ENCODE results near the gene CCDC182.

Gene CCDC182

GRCh38 chr17:57733085-57733484 lies 12.0 kb downstream of the CCDC182 start:
- Histone ChIP-seq H3K4me2 (no peak overlapping the region), H3K4me3 (no peak overlapping the region), H3K9me3 (peaks cover 1% of the 10 kb centered on the region), H4K20me1 (no peaks in the 10 kb centered on the region), H3K9ac (no peak overlapping the region), H3K27me3 (no peaks in the 10 kb centered on the region), H3K4me1 (peaks cover 78% of the 10 kb centered on the region), H3K36me3 (peaks cover 23% of the 10 kb centered on the region), H3K27ac (no peak overlapping the region)
- TF ChIP-seq Cebpa-rat (IDR thresholded peaks at IDR 0.05): no peak

GRCh38 chr17:57732062-57732461 lies 13.0 kb downstream of the CCDC182 start:
- Histone ChIP-seq H3K27me3 (no peaks in the 10 kb centered on the region), H3K27ac (peak overlapping the region; percentile 98; the same call in 1 of the 2 replicates), H3K9ac (no peak overlapping the region), H3K4me2 (peak overlapping the region; percentile 87), H3K36me3 (peaks cover 21% of the 10 kb centered on the region), H3K9me3 (no peaks in the 10 kb centered on the region; the same call in 1 of the 2 replicates), H3K4me3 (no peak overlapping the region), H3K4me1 (peaks cover 89% of the 10 kb centered on the region), H4K20me1 (no peaks in the 10 kb centered on the region)
- TF ChIP-seq Cebpa-rat (IDR thresholded peaks at IDR 0.05): no peak

DNA sequence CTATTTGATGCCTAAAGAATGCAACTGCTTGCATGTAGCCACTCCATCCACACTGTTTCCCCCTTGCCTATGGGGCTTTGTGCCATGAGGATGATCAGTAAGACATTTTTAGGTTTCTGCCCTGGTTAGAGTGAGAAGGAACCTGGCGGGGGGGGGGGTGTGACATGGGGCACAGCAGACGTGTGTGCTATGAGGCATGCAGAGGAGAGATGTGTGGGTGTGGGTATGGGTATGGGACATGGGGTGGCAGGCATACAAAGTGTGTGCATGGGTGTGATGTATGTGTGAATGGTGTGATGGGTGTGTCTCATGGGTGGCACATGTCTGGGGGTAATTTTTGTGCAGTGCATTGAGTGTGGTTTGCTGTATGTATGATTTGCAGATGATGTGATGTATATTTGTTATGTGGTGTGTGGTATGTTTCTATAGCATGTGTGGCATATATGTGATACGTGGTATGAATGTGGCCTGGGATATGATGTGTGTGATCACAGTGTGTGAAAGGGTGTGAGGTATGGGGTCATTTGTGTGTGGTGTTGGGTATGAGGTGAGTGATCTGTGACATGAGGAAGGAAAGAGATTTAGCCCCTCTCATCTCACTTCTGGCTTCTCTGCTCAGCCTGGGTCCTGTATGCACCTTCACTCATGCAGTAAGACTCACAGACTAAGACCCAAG lies 14.9 kb downstream of the CCDC182 start:
- Histone ChIP-seq H3K4me3 (no peak overlapping the region), H3K4me1 (peaks cover 92% of the 10 kb centered on the region), H3K9me3 (no peaks in the 10 kb centered on the region), H3K36me3 (peaks cover 14% of the 10 kb centered on the region; the same call in 1 of the 2 replicates), H3K27me3 (no peaks in the 10 kb centered on the region), H4K20me1 (no peaks in the 10 kb centered on the region), H3K27ac (peak overlapping the region; percentile 98), H3K4me2 (peak overlapping the region; percentile 87), H3K9ac (0 out of 2 replicates have a peak overlapping the region, but pooled peaks have one; percentile 11)
- no peak for TF ChIP-seq Cebpa-rat (IDR thresholded peaks at IDR 0.05)

GRCh38 chr17:57727630-57728175 lies 17.4 kb downstream of the CCDC182 start:
- H3K9ac ChIP-seq: peak overlapping the region; percentile 83
- peak overlapping the region; percentile 87 for H3K4me2 ChIP-seq
- no peaks in the 10 kb centered on the region for H4K20me1 ChIP-seq
- peaks cover 8% of the 10 kb centered on the region; the same call in 1 of the 2 replicates for H3K36me3 ChIP-seq
- no peaks in the 10 kb centered on the region for H3K27me3 ChIP-seq
- no peak for TF ChIP-seq Cebpa-rat (IDR thresholded peaks at IDR 0.05)
- no peaks in the 10 kb centered on the region for H3K9me3 ChIP-seq
- H3K27ac ChIP-seq: peak overlapping the region; percentile 98
- H3K4me3 ChIP-seq: peak overlapping the region; percentile 40; the same call in 1 of the 2 replicates
- H3K4me1 ChIP-seq: peaks cover 96% of the 10 kb centered on the region

GRCh38 chr17:57726838-57727237 lies 18.3 kb downstream of the CCDC182 start:
- H4K20me1 ChIP-seq: no peaks in the 10 kb centered on the region
- peak overlapping the region; percentile 98 for H3K27ac ChIP-seq
- no peak for TF ChIP-seq Cebpa-rat (IDR thresholded peaks at IDR 0.05)
- peaks cover 99% of the 10 kb centered on the region for H3K4me1 ChIP-seq
- peaks cover 7% of the 10 kb centered on the region; the same call in 1 of the 2 replicates for H3K36me3 ChIP-seq
- H3K4me3 ChIP-seq: peak overlapping the region; percentile 40
- peak overlapping the region; percentile 83 for H3K9ac ChIP-seq
- H3K27me3 ChIP-seq: no peaks in the 10 kb centered on the region
- H3K9me3 ChIP-seq: no peaks in the 10 kb centered on the region
- peak overlapping the region; percentile 87 for H3K4me2 ChIP-seq

GRCh38 chr17:57726213-57726790 lies 18.8 kb downstream of the CCDC182 start:
- H3K4me2 ChIP-seq: peak overlapping the region; percentile 87
- no peaks in the 10 kb centered on the region for H3K9me3 ChIP-seq
- peak overlapping the region; percentile 98 for H3K27ac ChIP-seq
- H3K9ac ChIP-seq: peak overlapping the region; percentile 83
- H3K36me3 ChIP-seq: peaks cover 7% of the 10 kb centered on the region; the same call in 1 of the 2 replicates
- no peaks in the 10 kb centered on the region for H4K20me1 ChIP-seq
- peaks cover 99% of the 10 kb centered on the region for H3K4me1 ChIP-seq
- no peaks in the 10 kb centered on the region for H3K27me3 ChIP-seq
- H3K4me3 ChIP-seq: peak overlapping the region; percentile 60
- no peak for TF ChIP-seq Cebpa-rat (IDR thresholded peaks at IDR 0.05)

DNA sequence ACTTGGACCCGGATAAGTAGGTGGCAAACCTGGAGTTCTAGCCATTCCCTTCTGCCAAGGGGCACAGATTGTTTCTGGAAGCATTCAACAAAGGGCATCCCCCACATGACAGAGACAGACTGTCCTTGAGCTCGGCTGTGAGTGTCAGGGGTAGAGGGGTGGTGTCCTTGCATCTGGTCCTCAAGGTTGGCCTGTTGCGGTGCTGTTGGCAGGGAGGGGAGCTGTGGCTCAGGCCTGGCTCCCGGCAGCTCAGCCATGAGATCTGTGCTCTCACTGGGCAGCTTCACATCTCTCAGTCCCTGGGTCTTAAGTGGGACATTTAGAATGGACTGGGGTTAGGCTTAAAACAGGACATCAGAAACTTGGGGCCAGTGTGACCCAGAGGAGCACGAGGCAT lies 20.4 kb downstream of the CCDC182 start:
- peak overlapping the region; percentile 87 for H3K4me2 ChIP-seq
- H3K4me3 ChIP-seq: peak overlapping the region; percentile 60; the same call in 1 of the 2 replicates
- no peaks in the 10 kb centered on the region for H3K9me3 ChIP-seq
- TF ChIP-seq Cebpa-rat (IDR thresholded peaks at IDR 0.05): no peak
- H4K20me1 ChIP-seq: no peaks in the 10 kb centered on the region
- H3K4me1 ChIP-seq: peaks cover 99% of the 10 kb centered on the region
- no peaks in the 10 kb centered on the region for H3K27me3 ChIP-seq
- H3K36me3 ChIP-seq: no peaks in the 10 kb centered on the region
- peak overlapping the region; percentile 83 for H3K9ac ChIP-seq
- H3K27ac ChIP-seq: peak overlapping the region; percentile 98

DNA sequence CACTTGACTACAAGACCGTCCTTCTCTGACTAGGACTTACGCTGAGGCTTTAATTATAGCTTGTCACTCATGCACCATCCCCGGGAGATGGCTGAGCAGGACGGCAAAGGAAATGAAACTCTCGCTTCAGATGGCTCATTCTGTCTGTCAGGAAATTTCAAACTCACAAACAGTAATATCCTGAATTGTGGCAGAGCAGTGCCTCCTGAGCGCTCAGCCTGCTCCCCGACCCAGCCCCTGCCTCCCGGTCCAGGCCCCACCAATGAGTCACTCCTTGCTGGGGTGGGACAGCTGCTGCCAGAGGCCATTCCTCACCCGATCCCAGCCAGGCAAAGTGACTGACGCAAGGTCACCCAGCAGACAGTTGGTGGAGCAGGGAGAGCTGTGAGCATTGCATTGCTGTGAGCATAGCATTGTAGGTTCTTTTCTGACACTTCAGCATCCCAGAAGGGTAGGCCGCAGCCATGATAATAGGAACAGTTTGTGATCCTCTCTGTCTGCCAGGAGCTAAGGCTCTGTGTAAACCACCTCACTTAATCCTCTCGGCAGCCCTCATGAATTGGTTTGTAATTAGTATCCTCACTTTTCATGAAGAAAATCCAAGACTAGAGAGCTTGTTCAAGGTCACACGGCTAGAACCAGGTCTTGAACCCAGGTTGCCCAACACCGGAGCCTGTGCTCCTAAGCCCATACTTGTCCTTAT lies 20.9 kb downstream of the CCDC182 start:
- Histone ChIP-seq H3K27me3 (no peaks in the 10 kb centered on the region), H3K9me3 (no peaks in the 10 kb centered on the region), H4K20me1 (no peaks in the 10 kb centered on the region), H3K27ac (peak overlapping the region; percentile 98), H3K4me1 (peaks cover 99% of the 10 kb centered on the region), H3K4me2 (peak overlapping the region; percentile 87), H3K9ac (peak overlapping the region; percentile 83), H3K36me3 (no peaks in the 10 kb centered on the region), H3K4me3 (peak overlapping the region; percentile 60)
- TF ChIP-seq Cebpa-rat (IDR thresholded peaks at IDR 0.05): no peak

GRCh38 chr17:57723427-57724025 lies 21.6 kb downstream of the CCDC182 start:
- H3K9ac ChIP-seq: peak overlapping the region; percentile 83
- H3K4me3 ChIP-seq: peak overlapping the region; percentile 60
- H3K27me3 ChIP-seq: no peaks in the 10 kb centered on the region
- H3K36me3 ChIP-seq: no peaks in the 10 kb centered on the region
- no peaks in the 10 kb centered on the region for H3K9me3 ChIP-seq
- peak overlapping the region; percentile 87 for H3K4me2 ChIP-seq
- no peaks in the 10 kb centered on the region for H4K20me1 ChIP-seq
- peaks cover 99% of the 10 kb centered on the region for H3K4me1 ChIP-seq
- no peak for TF ChIP-seq Cebpa-rat (IDR thresholded peaks at IDR 0.05)
- peak overlapping the region; percentile 98 for H3K27ac ChIP-seq
